CD4-positive, alpha-beta T cell (primary cell): Measurements from ENCODE around the gene CEP250. TPM values are rescaled to one million over a fixed set of nuclear protein-coding genes. Genes with fewer than 3 reads are reported as not detected.

Experiments
- ATAC-seq: fragments of 200-7000 bp; cut with Tn5 transposase; one replicate; pipeline ENCODE4 v1.10.0; 2022; ENCODE audit warnings: mild to moderate bottlenecking; ENCODE audit not compliant: poor library complexity
- CTCF ChIA-PET: fragments of 350-600 bp; sonication (Branson Sonifier 250); formaldehyde crosslinking; loops from one replicate; lab custom pipeline; 2021; ENCODE audit warnings: antibody characterized with exemption, inconsistent platforms; lab: Charles Lee
- POLR2A ChIA-PET: fragments of 350-600 bp; sonication (Branson Sonifier 250); formaldehyde crosslinking; loops from one replicate; lab custom pipeline; 2021; ENCODE audit warnings: antibody characterized with exemption, inconsistent platforms; lab: Charles Lee
- DNase-seq, 14 experiments: peaks; one replicate each; pipeline ENCODE4 v3.0.0-alpha.2; 2013 to 2020; ENCODE audit warnings: mixed read lengths in 2 of 14
- H3K27ac ChIP-seq, 2 donors: one replicate each; pipeline versions ENCODE4 v1.5.1 to v1.7.0; 2013; ENCODE audit warnings: low read length in 2 of 2, low read depth in 1 of 2, mild to moderate bottlenecking in 1 of 2
- H3K27me3 ChIP-seq, 2 experiments: 1 replicate in 1 of 2; 2 replicates in 1 of 2; pipeline versions ENCODE4 v1.6.1 to v1.7.0; 2013; ENCODE audit warnings: low read length in 2 of 2, control low read depth in 1 of 2, mild to moderate bottlenecking in 1 of 2, moderate library complexity in 1 of 2; ENCODE audit not compliant: insufficient read depth in 2 of 2, control insufficient read depth in 1 of 2
- H3K36me3 ChIP-seq: one replicate; pipeline ENCODE4 v1.6.1; 2013; ENCODE audit warnings: low read length, control low read depth; ENCODE audit not compliant: insufficient read depth
- H3K4me1 ChIP-seq: one replicate; pipeline ENCODE4 v1.6.1; 2013; ENCODE audit warnings: low read length, control low read depth; ENCODE audit not compliant: insufficient read depth
- H3K4me3 ChIP-seq: one replicate; pipeline ENCODE4 v1.5.1; 2013; ENCODE audit warnings: mild to moderate bottlenecking, low read length, moderate library complexity
- H3K9me3 ChIP-seq, 2 experiments: 1 replicate in 1 of 2; 2 replicates in 1 of 2; pipeline versions ENCODE4 v1.6.1 to v1.7.0; 2013; ENCODE audit warnings: low read length in 2 of 2, mild to moderate bottlenecking in 2 of 2, control low read depth in 1 of 2, moderate library complexity in 1 of 2; ENCODE audit not compliant: control insufficient read depth in 1 of 2, insufficient read depth in 1 of 2
- H3K27ac Mint-ChIP-seq: one replicate; pipeline ENCODE4 v1.8.0; 2020; ENCODE audit warnings: mixed read lengths
- H3K27me3 Mint-ChIP-seq: one replicate; pipeline ENCODE4 v1.8.0; 2021; ENCODE audit warnings: mixed read lengths
- H3K36me3 Mint-ChIP-seq: one replicate; pipeline ENCODE4 v1.8.0; 2021; ENCODE audit warnings: low read depth, mixed read lengths
- H3K4me1 Mint-ChIP-seq: one replicate; pipeline ENCODE4 v1.8.0; 2021; ENCODE audit warnings: low read depth, mixed read lengths
- H3K4me3 Mint-ChIP-seq: one replicate; pipeline ENCODE4 v1.8.0; 2020; ENCODE audit warnings: mild to moderate bottlenecking, mixed read lengths
- H3K9me3 Mint-ChIP-seq: one replicate; pipeline ENCODE4 v1.8.0; 2020; ENCODE audit warnings: mixed read lengths
- intact Hi-C, 2 experiments: fragments of 100-400 bp; cut with DNase I in 1 of 2; cut with micrococcal nuclease in 1 of 2; formaldehyde crosslinking; loops; one replicate each; pipeline versions ENCODE4 v1.15.1 to v1.9.0; 2023 to 2025; cut with DNase I, micrococcal nuclease
- total RNA-seq, 174 experiments: library from RNA in 2 of 174; stranded (reverse) in 2 of 174; gene quantifications; one replicate each; pipeline ENCODE4 v1.2.3 and lab custom pipeline; 2021 to 2026
- TF ChIP-seq, protein P1 (sequence below): fragments of 200-600 bp; IDR thresholded peaks from one replicate; pipeline ENCODE4 v1.8.0; 2022; ENCODE audit warnings: antibody characterized with exemption, mild to moderate bottlenecking

Gene CEP250
- total RNA-seq, 2 experiments from 2014 or later: 27.6 to 33.1 TPM

- no peak overlapping the region for H3K27ac Mint-ChIP-seq
- peaks cover 42% of the 10 kb centered on the region for H3K36me3 ChIP-seq
Measured at GRCh38 chr20:35546127-35546526, 90.7 kb downstream of the CEP250 start.

GRCh38 chr20:35547329-35547728 lies 91.9 kb downstream of the CEP250 start:
- TF ChIP-seq, protein P1, sequence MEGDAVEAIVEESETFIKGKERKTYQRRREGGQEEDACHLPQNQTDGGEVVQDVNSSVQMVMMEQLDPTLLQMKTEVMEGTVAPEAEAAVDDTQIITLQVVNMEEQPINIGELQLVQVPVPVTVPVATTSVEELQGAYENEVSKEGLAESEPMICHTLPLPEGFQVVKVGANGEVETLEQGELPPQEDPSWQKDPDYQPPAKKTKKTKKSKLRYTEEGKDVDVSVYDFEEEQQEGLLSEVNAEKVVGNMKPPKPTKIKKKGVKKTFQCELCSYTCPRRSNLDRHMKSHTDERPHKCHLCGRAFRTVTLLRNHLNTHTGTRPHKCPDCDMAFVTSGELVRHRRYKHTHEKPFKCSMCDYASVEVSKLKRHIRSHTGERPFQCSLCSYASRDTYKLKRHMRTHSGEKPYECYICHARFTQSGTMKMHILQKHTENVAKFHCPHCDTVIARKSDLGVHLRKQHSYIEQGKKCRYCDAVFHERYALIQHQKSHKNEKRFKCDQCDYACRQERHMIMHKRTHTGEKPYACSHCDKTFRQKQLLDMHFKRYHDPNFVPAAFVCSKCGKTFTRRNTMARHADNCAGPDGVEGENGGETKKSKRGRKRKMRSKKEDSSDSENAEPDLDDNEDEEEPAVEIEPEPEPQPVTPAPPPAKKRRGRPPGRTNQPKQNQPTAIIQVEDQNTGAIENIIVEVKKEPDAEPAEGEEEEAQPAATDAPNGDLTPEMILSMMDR: no peak
- no peak for ATAC-seq
- Mint-ChIP-seq H3K4me3 (no peak overlapping the region), H3K9me3 (no peaks in the 10 kb centered on the region), H3K36me3 (peaks cover 35% of the 10 kb centered on the region), H3K27me3 (no peaks in the 10 kb centered on the region), H3K4me1 (peaks cover 17% of the 10 kb centered on the region), H3K27ac (no peak overlapping the region)
- Histone ChIP-seq H3K27ac (no peak overlapping the region), H3K27me3 (no peaks in the 10 kb centered on the region), H3K9me3 (no peaks in the 10 kb centered on the region), H3K4me3 (no peak overlapping the region), H3K36me3 (peaks cover 51% of the 10 kb centered on the region), H3K4me1 (peaks cover 6% of the 10 kb centered on the region)
- intact Hi-C loops: no loop called here
- POLR2A ChIA-PET: no interaction called here
- CTCF ChIA-PET: no interaction called here
- no peak for DNase-seq

More at GRCh38 chr20:35546127-35546526, 90.7 kb downstream of the CEP250 start:
- H3K4me3 Mint-ChIP-seq: no peak overlapping the region
- Histone ChIP-seq H3K9me3 (no peaks in the 10 kb centered on the region), H3K27me3 (no peaks in the 10 kb centered on the region), H3K4me3 (no peak overlapping the region), H3K27ac (no peak overlapping the region), H3K4me1 (peaks cover 16% of the 10 kb centered on the region)
- no peaks in the 10 kb centered on the region for H3K9me3 Mint-ChIP-seq
- CTCF ChIA-PET: no interaction called here
- intact Hi-C loops: no loop called here
- TF ChIP-seq, protein P1: no peak
- peaks cover 29% of the 10 kb centered on the region for H3K4me1 Mint-ChIP-seq
- peaks cover 41% of the 10 kb centered on the region for H3K36me3 Mint-ChIP-seq
- H3K27me3 Mint-ChIP-seq: no peaks in the 10 kb centered on the region
- POLR2A ChIA-PET: no interaction called here
- ATAC-seq (no peak), DNase-seq (no peak)

GRCh38 chr20:35551503-35551902 lies 96.1 kb downstream of the CEP250 start:
- Histone ChIP-seq H3K27ac (no peak overlapping the region), H3K4me3 (no peak overlapping the region), H3K9me3 (no peaks in the 10 kb centered on the region), H3K27me3 (no peaks in the 10 kb centered on the region), H3K4me1 (no peaks in the 10 kb centered on the region), H3K36me3 (peaks cover 55% of the 10 kb centered on the region)
- H3K4me1 Mint-ChIP-seq: no peaks in the 10 kb centered on the region
- ATAC-seq (no peak), DNase-seq (no peak)
- no peak overlapping the region for H3K4me3 Mint-ChIP-seq
- no peaks in the 10 kb centered on the region for H3K27me3 Mint-ChIP-seq
- H3K27ac Mint-ChIP-seq: no peak overlapping the region
- intact Hi-C loops: no loop called here
- ChIA-PET CTCF (no interaction called here), POLR2A (interaction anchor here (0.8 kb wide), 1 partner anchor 60 kb away, joined by 3 read pairs; no protein-coding TSS in a partner anchor)
- peaks cover 47% of the 10 kb centered on the region for H3K36me3 Mint-ChIP-seq
- TF ChIP-seq, protein P1: no peak
- no peaks in the 10 kb centered on the region for H3K9me3 Mint-ChIP-seq
